OCI-LY7 (cell line): ENCODE measurements around the gene ADCY1. TPM values are rescaled to one million over a fixed set of nuclear protein-coding genes. Genes with fewer than 3 reads are reported as not detected.

Source experiments
- BruUV-seq: library from RNA; stranded (reverse); fragments of 400-500 nt; replicated peaks from 2 replicates; lab custom pipeline; 2021; lab: Mats Ljungman, UMichigan
- CTCF ChIA-PET: fragments of 300-600 bp; sonication (Branson Sonifier 250); formaldehyde crosslinking; loops from one replicate; lab custom pipeline; 2022; ENCODE audit warnings: antibody characterized with exemption; ENCODE audit not compliant: unreplicated experiment; lab: Charles Lee
- POLR2A ChIA-PET: fragments of 300-600 bp; sonication (Branson Sonifier 250); formaldehyde crosslinking; loops from one replicate; lab custom pipeline; 2022; ENCODE audit warnings: antibody characterized with exemption; lab: Charles Lee
- DNase-seq: peaks from one replicate; pipeline ENCODE4 v3.0.0-alpha.2; 2015; ENCODE audit warnings: low spot score
- H2AFZ ChIP-seq: fragments of 200-600 bp; sonication (generic), shearing (Covaris generic); 2 replicates; pipeline ENCODE4 v1.6.1; 2014; ENCODE audit warnings: mild to moderate bottlenecking, antibody characterized with exemption, low read length, moderate library complexity
- H3K27ac ChIP-seq: fragments of 200-600 bp; sonication (generic); 2 replicates; pipeline ENCODE4 v1.5.1; 2014; ENCODE audit warnings: mixed run types, low read depth, mild to moderate bottlenecking, moderate library complexity, low read length, inconsistent platforms; ENCODE audit not compliant: poor library complexity, severe bottlenecking
- H3K36me3 ChIP-seq: fragments of 200-600 bp; sonication (generic); 2 replicates; pipeline ENCODE4 v1.6.1; 2014; ENCODE audit warnings: mild to moderate bottlenecking, antibody characterized with exemption, low read length, moderate library complexity, mixed read lengths; ENCODE audit not compliant: insufficient read depth
- H3K4me1 ChIP-seq: fragments of 200-600 bp; sonication (generic); 2 replicates; pipeline ENCODE4 v1.5.1; 2014; ENCODE audit warnings: mild to moderate bottlenecking, low read length; ENCODE audit not compliant: insufficient read depth, poor library complexity, severe bottlenecking
- H3K4me2 ChIP-seq: fragments of 200-600 bp; sonication (generic); 2 replicates; pipeline ENCODE4 v1.6.1; 2014; ENCODE audit warnings: mild to moderate bottlenecking, low read length
- H3K4me3 ChIP-seq: fragments of 200-600 bp; sonication (generic); 2 replicates; pipeline ENCODE4 v1.5.1; 2014; ENCODE audit warnings: mild to moderate bottlenecking, low read depth, low read length; ENCODE audit not compliant: poor library complexity, severe bottlenecking
- H3K79me2 ChIP-seq: fragments of 200-600 bp; sonication (generic); 2 replicates; pipeline ENCODE4 v1.6.1; 2016; ENCODE audit warnings: low read depth, mild to moderate bottlenecking, low read length, moderate library complexity, mixed read lengths; ENCODE audit not compliant: insufficient read depth
- H3K9me2 ChIP-seq: fragments of 200-600 bp; sonication (generic); 2 replicates; pipeline ENCODE4 v1.6.1; 2016; ENCODE audit warnings: mild to moderate bottlenecking, low read length, mixed read lengths; ENCODE audit not compliant: insufficient read depth
- H3K9me3 ChIP-seq: fragments of 200-600 bp; sonication (generic); 2 replicates; pipeline ENCODE4 v1.6.1; 2014; ENCODE audit warnings: mild to moderate bottlenecking, mixed run types, low read length, mixed read lengths
- H4K20me1 ChIP-seq: fragments of 200-600 bp; sonication (generic); 2 replicates; pipeline ENCODE4 v1.6.1; 2014; ENCODE audit warnings: mild to moderate bottlenecking, antibody characterized with exemption, low read length, moderate library complexity, mixed read lengths; ENCODE audit not compliant: insufficient read depth
- EZH2phosphoT487 ChIP-seq: fragments of 200-600 bp; sonication (generic); IDR thresholded peaks from 2 replicates; pipeline ENCODE4 v1.6.1; 2018; ENCODE audit warnings: low read depth, borderline replicate concordance, mild to moderate bottlenecking, mixed run types, antibody characterized with exemption, low read length, moderate library complexity, mixed read lengths
- intact Hi-C: fragments of 100-400 bp; cut with micrococcal nuclease; formaldehyde crosslinking; loops from one replicate; pipeline ENCODE4 v1.10.0; 2022; ENCODE audit not compliant: unreplicated experiment
- total RNA-seq, 2 experiments: library from RNA; depleted of rRNA in 1 of 2; stranded (reverse); fragments of >200 nt in 1 of 2; shearing (Covaris generic) in 1 of 2; gene quantifications; 2 replicates each; pipeline ENCODE4 v1.2.3, GENCODE V29; 2014 to 2022
- TF ChIP-seq, protein P1 (sequence below): fragments of 200-600 bp; sonication (generic); conservative IDR thresholded peaks from 2 replicates; pipeline ENCODE4 v1.5.1; 2014; ENCODE audit warnings: mild to moderate bottlenecking, antibody characterized with exemption, low read length, moderate library complexity, mixed read lengths

Gene ADCY1
- total RNA-seq, 2 experiments from 2014 or later: 0.13 TPM; not detected in 1

DNA sequence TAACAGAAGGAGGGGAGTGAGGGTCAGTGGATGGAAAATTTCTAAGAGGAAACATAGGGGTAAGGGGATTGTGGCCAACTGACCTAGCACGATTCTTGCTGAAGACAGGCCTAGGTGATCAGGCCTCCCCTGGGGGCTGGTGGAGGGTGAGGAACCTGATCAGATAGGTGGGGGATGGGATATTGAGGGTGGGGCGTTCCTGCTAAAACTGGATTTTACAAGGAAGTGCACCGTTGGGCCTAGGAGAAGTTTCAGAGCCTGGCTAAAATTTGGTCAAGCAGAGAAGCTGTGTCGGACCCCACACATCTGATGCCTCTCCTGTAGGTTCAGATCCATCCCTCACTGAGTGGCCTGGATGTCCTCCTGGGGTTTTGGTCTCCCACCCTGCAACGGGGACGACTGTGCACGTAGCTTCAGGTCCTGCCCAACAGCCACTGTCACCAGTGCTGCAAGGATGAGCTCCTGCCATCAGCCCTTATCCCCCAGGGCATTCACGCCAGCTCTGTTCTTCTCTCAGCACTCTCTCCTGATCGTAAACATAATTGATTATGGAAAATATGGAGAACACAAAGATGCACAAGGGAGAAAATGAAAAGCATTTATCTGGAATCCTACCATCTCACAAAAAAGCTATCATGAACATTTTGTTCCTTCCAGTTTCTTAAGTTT lies 89.9 kb downstream of the ADCY1 start:
- Histone ChIP-seq H3K27ac (no peak overlapping the region), H3K4me3 (no peak overlapping the region), H3K79me2 (no peaks in the 10 kb centered on the region), H3K4me1 (no peaks in the 10 kb centered on the region), H3K9me2 (no peaks in the 10 kb centered on the region), H3K36me3 (no peaks in the 10 kb centered on the region), H3K4me2 (no peak overlapping the region), H4K20me1 (no peaks in the 10 kb centered on the region), H2AFZ (no peak overlapping the region), H3K9me3 (no peaks in the 10 kb centered on the region)
- no TSS peak for BruUV-seq
- intact Hi-C loops: loop anchor here (1.0 kb wide), 1 partner anchor 190 kb away; no protein-coding TSS in a partner anchor
- POLR2A ChIA-PET: interaction anchor here (0.5 kb wide), 1 partner anchor 51 kb away, joined by 3 read pairs; no protein-coding TSS in a partner anchor
- CTCF ChIA-PET: interaction anchor here (0.6 to 0.8 kb wide), 3 partner anchors 14 to 189 kb away, joined by 3 to 6 read pairs (median 5); no protein-coding TSS in a partner anchor
- DNase-seq: no peak
- no peak for TF ChIP-seq EZH2phosphoT487
- TF ChIP-seq, protein P1, sequence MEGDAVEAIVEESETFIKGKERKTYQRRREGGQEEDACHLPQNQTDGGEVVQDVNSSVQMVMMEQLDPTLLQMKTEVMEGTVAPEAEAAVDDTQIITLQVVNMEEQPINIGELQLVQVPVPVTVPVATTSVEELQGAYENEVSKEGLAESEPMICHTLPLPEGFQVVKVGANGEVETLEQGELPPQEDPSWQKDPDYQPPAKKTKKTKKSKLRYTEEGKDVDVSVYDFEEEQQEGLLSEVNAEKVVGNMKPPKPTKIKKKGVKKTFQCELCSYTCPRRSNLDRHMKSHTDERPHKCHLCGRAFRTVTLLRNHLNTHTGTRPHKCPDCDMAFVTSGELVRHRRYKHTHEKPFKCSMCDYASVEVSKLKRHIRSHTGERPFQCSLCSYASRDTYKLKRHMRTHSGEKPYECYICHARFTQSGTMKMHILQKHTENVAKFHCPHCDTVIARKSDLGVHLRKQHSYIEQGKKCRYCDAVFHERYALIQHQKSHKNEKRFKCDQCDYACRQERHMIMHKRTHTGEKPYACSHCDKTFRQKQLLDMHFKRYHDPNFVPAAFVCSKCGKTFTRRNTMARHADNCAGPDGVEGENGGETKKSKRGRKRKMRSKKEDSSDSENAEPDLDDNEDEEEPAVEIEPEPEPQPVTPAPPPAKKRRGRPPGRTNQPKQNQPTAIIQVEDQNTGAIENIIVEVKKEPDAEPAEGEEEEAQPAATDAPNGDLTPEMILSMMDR: no peak

DNA sequence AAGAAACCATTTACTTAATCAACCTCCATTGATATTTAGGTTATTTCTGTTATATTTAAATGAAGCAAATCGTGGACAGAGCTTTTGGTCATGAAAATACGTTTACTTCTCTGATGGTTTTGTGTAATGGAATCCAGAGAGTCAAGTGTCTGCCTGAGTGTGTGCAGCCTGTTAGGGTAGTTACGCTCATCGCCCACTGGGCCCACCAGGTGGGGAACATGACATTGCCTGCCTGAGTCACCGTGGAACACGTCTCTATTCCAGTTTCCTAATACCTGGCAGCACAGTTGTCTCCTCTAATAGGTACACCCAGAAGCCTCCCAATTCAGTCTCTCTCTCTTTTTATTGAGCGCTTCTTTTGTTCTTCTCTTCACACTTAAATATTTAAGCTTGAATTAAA lies 91.0 kb downstream of the ADCY1 start:
- TF ChIP-seq, protein P1: no peak
- no peak for TF ChIP-seq EZH2phosphoT487
- no peaks in the 10 kb centered on the region for H4K20me1 ChIP-seq
- DNase-seq: no peak
- H3K36me3 ChIP-seq: no peaks in the 10 kb centered on the region
- no TSS peak for BruUV-seq
- no peak overlapping the region for H3K4me2 ChIP-seq
- ChIA-PET POLR2A (no interaction called here), CTCF (no interaction called here)
- no peak overlapping the region for H3K4me3 ChIP-seq
- no peak overlapping the region for H3K27ac ChIP-seq
- H3K9me2 ChIP-seq: no peaks in the 10 kb centered on the region
- intact Hi-C loops: no loop called here
- no peak overlapping the region for H2AFZ ChIP-seq
- no peaks in the 10 kb centered on the region for H3K79me2 ChIP-seq
- no peaks in the 10 kb centered on the region for H3K4me1 ChIP-seq
- H3K9me3 ChIP-seq: no peaks in the 10 kb centered on the region

DNA sequence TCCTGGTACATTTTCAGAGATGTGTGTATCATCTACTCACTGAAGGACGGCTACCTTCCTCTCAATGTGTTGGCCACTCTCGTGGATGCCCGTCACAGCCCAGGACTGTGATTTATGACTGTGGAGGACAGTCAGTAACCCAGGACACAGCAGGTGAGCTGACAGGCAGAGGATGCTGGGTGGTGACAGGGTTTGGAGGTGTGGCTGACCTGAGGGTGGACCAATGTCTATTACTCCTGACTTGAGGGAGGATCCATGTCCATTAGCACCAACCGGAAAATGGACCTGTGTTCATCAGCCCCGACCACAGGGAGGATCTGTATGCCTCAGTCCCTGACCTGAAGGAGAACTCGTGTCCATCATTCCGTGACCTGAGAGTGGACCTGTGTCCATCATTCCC lies 96.1 kb downstream of the ADCY1 start:
- POLR2A ChIA-PET: no interaction called here
- intact Hi-C loops: no loop called here

More for the DNA sequence above, 96.1 kb downstream of the ADCY1 start:
- H3K4me1 ChIP-seq: no peaks in the 10 kb centered on the region
- no peak for DNase-seq
- no peak overlapping the region for H3K27ac ChIP-seq
- H3K9me2 ChIP-seq: no peaks in the 10 kb centered on the region
- no peaks in the 10 kb centered on the region for H3K9me3 ChIP-seq
- no peaks in the 10 kb centered on the region for H3K79me2 ChIP-seq
- TF ChIP-seq, protein P1: no peak
- no peak for TF ChIP-seq EZH2phosphoT487
- H3K4me2 ChIP-seq: no peak overlapping the region
- no peaks in the 10 kb centered on the region for H3K36me3 ChIP-seq
- no peak overlapping the region for H3K4me3 ChIP-seq
- H2AFZ ChIP-seq: no peak overlapping the region
- BruUV-seq: no TSS peak
- no peaks in the 10 kb centered on the region for H4K20me1 ChIP-seq
- CTCF ChIA-PET: no interaction called here
